Memory B cell (primary cell): ENCODE data around the gene C19orf25.

ENCODE experiments used
- ATAC-seq: fragments of 150-1000 bp; cut with Tn5 transposase; 2 replicates; pipeline ENCODE4 v1.10.0; 2021; ENCODE audit warnings: low read depth, mild to moderate bottlenecking, moderate library complexity
- DNase-seq, 2 donors: peaks; one replicate each; pipeline ENCODE4 v3.0.0; 2022; ENCODE audit warnings: low spot score in 2 of 2
- H3K27ac Mint-ChIP-seq: one replicate; pipeline ENCODE4 v1.8.0; 2022; ENCODE audit warnings: mild to moderate bottlenecking, moderate library complexity, mixed read lengths
- H3K27me3 Mint-ChIP-seq: one replicate; pipeline ENCODE4 v1.8.0; 2022; ENCODE audit warnings: mixed read lengths
- H3K36me3 Mint-ChIP-seq: one replicate; pipeline ENCODE4 v1.8.0; 2022; ENCODE audit warnings: mild to moderate bottlenecking, mixed read lengths
- H3K4me1 Mint-ChIP-seq: one replicate; pipeline ENCODE4 v1.8.0; 2022; ENCODE audit warnings: mixed read lengths
- H3K4me3 Mint-ChIP-seq: one replicate; pipeline ENCODE4 v1.8.0; 2022; ENCODE audit warnings: mild to moderate bottlenecking, moderate library complexity, mixed read lengths
- H3K9me3 Mint-ChIP-seq: one replicate; pipeline ENCODE4 v1.8.0; 2022; ENCODE audit warnings: mixed read lengths

The C19orf25 gene

GRCh38 chr19:1438933-1439354 lies 40.1 kb downstream of the C19orf25 start:
- Mint-ChIP-seq H3K27ac (peak overlapping the region; percentile 98), H3K4me3 (peak overlapping the region; percentile 100), H3K27me3 (no peaks in the 10 kb centered on the region), H3K9me3 (no peaks in the 10 kb centered on the region), H3K4me1 (peaks cover 9% of the 10 kb centered on the region), H3K36me3 (peaks cover 16% of the 10 kb centered on the region)
- no peak for ATAC-seq
- DNase-seq: no peak

GRCh38 chr19:1438035-1438932 lies 40.7 kb downstream of the C19orf25 start, which contains the start of gene RPS15:
RPS15 (plus strand) TSS chr19:1438396; CDS start chr19:1438426, 30 bp downstream.
- Mint-ChIP-seq H3K4me1 (peaks cover 9% of the 10 kb centered on the region), H3K27ac (peak within 1 kb of the TSS; percentile 98), H3K27me3 (no peaks in the 10 kb centered on the region), H3K9me3 (no peaks in the 10 kb centered on the region), H3K36me3 (peaks cover 16% of the 10 kb centered on the region), H3K4me3 (peak within 1 kb of the TSS; percentile 100)
- ATAC-seq (peak; percentile 86), DNase-seq (peak; percentile 96 to 97)

- Mint-ChIP-seq H3K4me3 (no peak overlapping the region), H3K27ac (no peak overlapping the region), H3K36me3 (peaks cover 16% of the 10 kb centered on the region), H3K9me3 (no peaks in the 10 kb centered on the region), H3K4me1 (peaks cover 9% of the 10 kb centered on the region), H3K27me3 (no peaks in the 10 kb centered on the region)
- ATAC-seq (no peak), DNase-seq (no peak)
Observed at GRCh38 chr19:1437609-1438008, 41.4 kb downstream of the C19orf25 start.

GRCh38 chr19:1435378-1435989 lies 43.5 kb downstream of the C19orf25 start:
- H3K4me3 Mint-ChIP-seq: no peak overlapping the region
- H3K27ac Mint-ChIP-seq: no peak overlapping the region
- H3K36me3 Mint-ChIP-seq: peaks cover 8% of the 10 kb centered on the region
- no peaks in the 10 kb centered on the region for H3K9me3 Mint-ChIP-seq
- ATAC-seq: no peak
- H3K4me1 Mint-ChIP-seq: peaks cover 7% of the 10 kb centered on the region
- H3K27me3 Mint-ChIP-seq: no peaks in the 10 kb centered on the region
- DNase-seq: no peak

DNA sequence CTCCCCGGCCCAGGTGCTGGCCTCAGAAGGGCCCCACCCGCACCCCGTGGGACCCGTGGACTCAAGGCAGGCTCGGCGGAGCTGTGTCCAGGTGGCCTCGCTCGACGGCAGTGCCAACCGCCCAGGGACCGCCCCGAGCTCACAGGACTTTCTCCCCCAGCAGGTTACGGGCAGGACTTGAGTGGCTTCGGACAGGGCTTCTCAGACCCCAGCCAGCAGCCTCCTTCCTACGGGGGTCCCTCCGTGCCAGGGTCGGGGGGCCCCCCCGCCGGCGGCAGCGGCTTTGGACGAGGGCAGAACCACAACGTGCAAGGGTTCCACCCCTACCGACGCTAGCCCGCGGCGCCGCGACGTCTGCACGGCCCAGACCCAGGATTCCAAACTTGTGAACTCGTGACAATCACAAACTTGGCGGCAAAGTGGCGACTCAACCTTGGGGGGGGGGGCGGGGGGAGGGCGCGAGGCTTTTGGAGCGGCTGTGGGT lies 44.4 kb downstream of the C19orf25 start:
- Mint-ChIP-seq H3K9me3 (no peaks in the 10 kb centered on the region), H3K4me3 (no peak overlapping the region), H3K27me3 (no peaks in the 10 kb centered on the region), H3K27ac (no peak overlapping the region), H3K36me3 (peaks cover 6% of the 10 kb centered on the region), H3K4me1 (peaks cover 2% of the 10 kb centered on the region)
- ATAC-seq: no peak
- no peak for DNase-seq

- Mint-ChIP-seq H3K27me3 (no peaks in the 10 kb centered on the region), H3K4me3 (no peak overlapping the region), H3K36me3 (peaks cover 5% of the 10 kb centered on the region), H3K27ac (no peak overlapping the region), H3K9me3 (no peaks in the 10 kb centered on the region), H3K4me1 (no peaks in the 10 kb centered on the region)
- ATAC-seq: no peak
- no peak for DNase-seq
Observed at GRCh38 chr19:1434040-1434366, 45.0 kb downstream of the C19orf25 start.

DNA sequence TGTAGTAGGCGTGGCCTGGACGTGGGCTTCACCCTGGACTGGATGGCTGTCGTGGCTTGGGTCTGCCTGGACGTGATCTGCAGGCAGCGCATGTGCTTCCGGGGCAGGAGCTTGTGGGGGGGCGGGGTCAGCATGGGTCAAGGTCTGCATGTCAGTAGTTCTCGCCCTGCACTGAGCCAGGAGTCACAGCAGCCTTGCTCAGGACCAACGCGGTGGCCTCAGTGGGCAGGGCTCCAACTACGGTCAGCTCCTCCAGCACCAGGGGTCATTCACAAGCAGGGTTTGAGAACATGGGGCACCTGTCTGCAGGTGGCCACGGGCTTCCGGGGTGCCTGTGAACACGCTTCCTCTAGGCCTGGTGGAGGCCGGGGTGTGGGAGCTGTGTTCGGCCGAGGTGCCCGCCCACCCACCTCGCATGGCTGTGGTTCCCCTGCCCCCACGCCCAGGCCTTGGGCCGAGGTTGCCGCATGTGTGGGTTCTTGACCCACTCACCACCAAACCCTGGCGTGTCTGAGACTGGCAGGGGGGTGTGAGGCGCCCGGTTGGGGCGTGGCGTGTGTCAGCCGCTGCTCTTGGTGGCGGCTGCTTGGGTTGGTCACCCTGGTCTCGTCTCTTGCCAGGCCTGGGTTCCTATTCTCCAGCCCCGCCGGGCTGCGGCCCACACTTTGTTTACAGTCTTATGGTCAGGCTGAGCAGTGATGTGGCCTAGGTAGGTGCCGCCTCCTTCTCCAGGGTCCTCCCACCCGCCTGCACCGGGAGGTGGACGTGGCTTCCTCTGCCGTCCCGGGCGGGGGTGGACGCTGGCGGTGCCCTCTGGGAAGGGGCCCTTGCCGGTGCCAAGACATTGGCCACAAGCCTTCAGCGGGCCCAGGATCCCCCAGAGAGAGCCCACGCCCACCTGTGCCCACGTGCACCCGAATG lies 45.6 kb downstream of the C19orf25 start:
- ATAC-seq: no peak
- Mint-ChIP-seq H3K27ac (no peak overlapping the region), H3K36me3 (peaks cover 5% of the 10 kb centered on the region)

DNA sequence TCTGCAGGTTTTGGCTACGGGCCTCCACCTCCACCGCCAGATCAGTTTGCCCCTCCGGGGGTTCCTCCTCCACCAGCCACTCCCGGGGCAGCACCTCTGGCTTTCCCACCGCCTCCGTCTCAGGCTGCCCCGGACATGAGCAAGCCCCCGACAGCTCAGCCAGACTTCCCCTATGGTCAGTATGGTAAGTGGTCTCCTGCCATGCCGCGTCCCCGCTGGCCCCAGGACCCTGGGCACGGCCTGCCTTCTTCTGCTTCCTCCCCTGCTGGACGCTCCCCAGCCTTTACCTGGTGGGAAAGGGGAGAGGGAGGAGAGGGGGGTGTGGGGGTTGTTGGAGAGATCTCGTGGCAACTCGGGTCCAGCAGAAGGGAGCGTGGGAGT lies 46.5 kb downstream of the C19orf25 start:
- Mint-ChIP-seq H3K27me3 (no peaks in the 10 kb centered on the region), H3K36me3 (peaks cover 5% of the 10 kb centered on the region), H3K27ac (no peak overlapping the region)

More for the DNA sequence above, 45.6 kb downstream of the C19orf25 start:
- no peaks in the 10 kb centered on the region for H3K4me1 Mint-ChIP-seq
- no peaks in the 10 kb centered on the region for H3K27me3 Mint-ChIP-seq
- no peak for DNase-seq
- no peaks in the 10 kb centered on the region for H3K9me3 Mint-ChIP-seq
- H3K4me3 Mint-ChIP-seq: no peak overlapping the region

GRCh38 chr19:1431759-1432506 lies 47.1 kb downstream of the C19orf25 start:
- no peaks in the 10 kb centered on the region for H3K4me1 Mint-ChIP-seq
- H3K36me3 Mint-ChIP-seq: peaks cover 5% of the 10 kb centered on the region
- no peaks in the 10 kb centered on the region for H3K9me3 Mint-ChIP-seq
- H3K27me3 Mint-ChIP-seq: no peaks in the 10 kb centered on the region
- ATAC-seq (no peak), DNase-seq (no peak)
- H3K27ac Mint-ChIP-seq: no peak overlapping the region
- no peak overlapping the region for H3K4me3 Mint-ChIP-seq

More for the DNA sequence above, 46.5 kb downstream of the C19orf25 start:
- H3K9me3 Mint-ChIP-seq: no peaks in the 10 kb centered on the region
- ATAC-seq (no peak), DNase-seq (no peak)
- H3K4me3 Mint-ChIP-seq: no peak overlapping the region
- H3K4me1 Mint-ChIP-seq: no peaks in the 10 kb centered on the region

DNA sequence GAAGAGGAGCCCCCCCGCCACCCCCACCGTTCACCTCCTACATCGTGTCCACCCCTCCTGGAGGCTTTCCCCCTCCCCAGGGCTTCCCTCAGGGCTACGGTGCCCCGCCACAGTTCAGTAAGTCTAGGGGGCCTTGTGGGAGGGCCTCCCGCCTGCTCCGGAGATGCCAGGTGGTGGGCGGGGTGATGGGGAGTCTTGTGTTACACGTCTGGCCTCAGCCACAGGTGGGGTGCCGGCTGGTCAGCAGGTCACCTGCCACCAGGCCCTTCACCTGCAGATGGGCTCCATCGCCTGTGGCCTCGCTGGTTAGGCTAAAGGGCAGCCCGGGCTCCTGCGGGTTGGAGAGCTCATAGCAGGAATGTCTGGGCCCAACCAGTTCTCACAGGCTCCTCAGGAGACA lies 48.8 kb downstream of the C19orf25 start:
- Mint-ChIP-seq H3K27me3 (no peaks in the 10 kb centered on the region), H3K9me3 (no peaks in the 10 kb centered on the region), H3K27ac (no peak overlapping the region), H3K36me3 (peaks cover 3% of the 10 kb centered on the region), H3K4me3 (no peak overlapping the region), H3K4me1 (no peaks in the 10 kb centered on the region)
- DNase-seq (no peak), ATAC-seq (no peak)

GRCh38 chr19:1429750-1430149 lies 49.3 kb downstream of the C19orf25 start:
- Mint-ChIP-seq H3K36me3 (peaks cover 6% of the 10 kb centered on the region), H3K9me3 (no peaks in the 10 kb centered on the region), H3K27ac (no peak overlapping the region), H3K4me1 (no peaks in the 10 kb centered on the region), H3K4me3 (no peak overlapping the region), H3K27me3 (no peaks in the 10 kb centered on the region)
- DNase-seq (no peak), ATAC-seq (no peak)

- H3K27me3 Mint-ChIP-seq: no peaks in the 10 kb centered on the region
- H3K4me3 Mint-ChIP-seq: no peak overlapping the region
- H3K4me1 Mint-ChIP-seq: no peaks in the 10 kb centered on the region
- H3K9me3 Mint-ChIP-seq: no peaks in the 10 kb centered on the region
- no peak for ATAC-seq
- H3K27ac Mint-ChIP-seq: no peak overlapping the region
- peaks cover 12% of the 10 kb centered on the region for H3K36me3 Mint-ChIP-seq
- no peak for DNase-seq
Observed at GRCh38 chr19:1428738-1429391, 50.1 kb downstream of the C19orf25 start.
